ENCODE measurements around the gene FAM78A.

DNA sequence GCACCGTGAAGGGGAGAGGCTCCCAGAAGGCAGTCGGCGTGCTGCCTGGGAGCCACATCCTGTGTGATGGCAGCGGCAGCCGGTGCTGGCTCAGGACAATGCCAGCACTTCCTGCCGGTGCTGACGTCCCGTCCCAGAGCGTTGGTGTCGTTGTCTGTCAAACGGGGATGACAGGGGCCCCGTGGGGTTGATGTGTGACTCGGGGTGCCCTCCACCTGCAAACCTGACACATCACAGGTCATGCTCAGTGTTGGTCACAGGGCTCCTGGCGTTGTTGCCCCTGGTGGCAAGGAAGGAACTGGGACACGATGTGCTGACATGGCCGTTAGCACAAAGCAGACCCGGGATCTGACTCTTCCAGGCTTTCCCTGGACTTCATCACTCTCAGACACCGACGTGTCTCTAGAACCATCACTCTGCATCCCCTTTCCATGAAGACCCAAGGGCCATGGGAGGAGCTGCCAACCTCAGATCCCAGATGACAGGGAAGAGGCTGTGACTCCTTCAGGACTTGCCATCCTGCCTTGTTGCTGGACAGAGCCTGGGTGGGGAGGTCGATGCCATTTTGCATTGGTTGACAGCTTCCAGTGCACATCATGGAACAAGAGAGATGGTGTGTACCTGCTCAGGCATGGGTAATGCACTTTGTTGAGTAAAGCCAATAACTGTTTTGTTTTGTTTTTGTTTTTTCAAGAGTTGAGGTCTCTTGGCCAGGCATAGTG is 34.7 kb upstream of the FAM78A start:
- TF ChIP-seq EZH2 (IDR thresholded peaks at IDR 0.05; ENCODE audit: insufficient read depth, poor library complexity, severe bottlenecking) (no peak), EZH2phosphoT487 (IDR thresholded peaks at IDR 0.05; ENCODE audit: insufficient read depth, low read depth) (no peak)
